Muscle of leg (tissue), 11 donors: Measurements from ENCODE around the gene TCF25. TPM values are rescaled to one million over a fixed set of nuclear protein-coding genes. Genes with fewer than 3 reads are reported as not detected.
A peak's percentile ranks its signal among the peaks of the same experiment; 100 is the strongest.
"Not testable (repeated sequence)": the region's sequence is repeated elsewhere in the genome, so short reads cannot be mapped to it uniquely, and the experiment has no call there.

Experiments used
- DNase-seq: peaks from one replicate; pipeline ENCODE4 v3.0.0; 2013
- H3K27ac ChIP-seq: one replicate; pipeline ENCODE4 v1.5.1; 2013; ENCODE audit warnings: mild to moderate bottlenecking, low read length, control low read depth
- H3K27me3 ChIP-seq: one replicate; pipeline ENCODE4 v1.6.1; 2013; ENCODE audit warnings: low read length; ENCODE audit not compliant: control insufficient read depth, insufficient read depth
- H3K36me3 ChIP-seq: one replicate; pipeline ENCODE4 v1.6.1; 2013; ENCODE audit warnings: low read length; ENCODE audit not compliant: control insufficient read depth, insufficient read depth
- H3K4me1 ChIP-seq: one replicate; pipeline ENCODE4 v1.6.1; 2013; ENCODE audit warnings: low read length; ENCODE audit not compliant: control insufficient read depth, insufficient read depth
- H3K4me3 ChIP-seq: one replicate; pipeline ENCODE4 v1.5.1; 2013; ENCODE audit warnings: low read length, control low read depth
- H3K9me3 ChIP-seq: replicated peaks from 2 replicates; pipeline ENCODE4 v1.6.1; 2013; ENCODE audit warnings: low read depth, low read length; ENCODE audit not compliant: control insufficient read depth
- WGBS: methylation state at CpG from one replicate; pipeline ENCODE4 v1.1.5; 2013; ENCODE audit warnings: missing lambda C conversion rate; ENCODE audit not compliant: insufficient coverage; 5-methylcytosine and 5-hydroxymethylcytosine counted together
- polyA plus RNA-seq, 8 donors: library from polyadenylated mRNA; unstranded; fragments of 120-200 nt; gene quantifications; one replicate each; pipeline versions ENCODE4 v1.2.1 to v1.2.3, GENCODE V29; 2013; ENCODE audit warnings: inconsistent platforms in 1 of 8, low replicate concordance in 1 of 8; ENCODE audit not compliant: insufficient read length in 8 of 8, insufficient read depth in 1 of 8
- total RNA-seq: library from RNA; stranded (reverse); fragments of 120-200 nt; gene quantifications from one replicate; pipeline ENCODE4 v1.2.4, GENCODE V29; 2013

Gene TCF25
- total and polyA plus RNA-seq, 9 donors: 104 to 141 (median 117) TPM

DNA sequence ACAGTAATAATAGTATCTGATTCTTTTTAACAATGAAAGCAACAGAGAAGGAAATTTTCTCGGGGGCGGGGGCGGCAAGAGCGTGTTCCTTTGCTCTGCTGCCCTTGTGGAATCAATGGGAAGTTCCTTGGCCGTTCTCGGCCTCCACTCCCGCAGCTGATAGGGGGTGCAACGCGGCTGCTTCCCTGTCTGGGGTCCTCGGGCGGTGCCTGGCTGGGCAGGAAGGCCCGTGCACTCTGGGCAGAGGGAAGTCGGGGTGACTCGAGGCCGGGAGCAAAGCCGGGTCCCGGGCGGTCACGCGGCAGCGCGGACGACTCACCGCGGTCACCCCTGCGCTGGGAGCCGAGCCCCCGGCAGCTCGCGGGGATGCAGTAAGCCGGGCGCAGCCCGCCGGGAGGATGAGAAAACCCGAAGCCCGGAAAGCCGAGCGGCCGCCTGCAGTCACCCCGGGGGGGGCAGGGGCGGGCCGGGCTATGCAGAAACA is 52.2 kb downstream of the TCF25 start:
- Histone ChIP-seq H3K9me3 (no peaks in the 10 kb centered on the region), H3K36me3 (no peaks in the 10 kb centered on the region), H3K27me3 (peaks cover 52% of the 10 kb centered on the region), H3K4me1 (peaks cover 41% of the 10 kb centered on the region), H3K27ac (no peak overlapping the region), H3K4me3 (peak overlapping the region; percentile 43)
- DNase-seq: peak; percentile 16
- 1% methylated on average over 42 of the region's 42 CpGs for WGBS

DNA sequence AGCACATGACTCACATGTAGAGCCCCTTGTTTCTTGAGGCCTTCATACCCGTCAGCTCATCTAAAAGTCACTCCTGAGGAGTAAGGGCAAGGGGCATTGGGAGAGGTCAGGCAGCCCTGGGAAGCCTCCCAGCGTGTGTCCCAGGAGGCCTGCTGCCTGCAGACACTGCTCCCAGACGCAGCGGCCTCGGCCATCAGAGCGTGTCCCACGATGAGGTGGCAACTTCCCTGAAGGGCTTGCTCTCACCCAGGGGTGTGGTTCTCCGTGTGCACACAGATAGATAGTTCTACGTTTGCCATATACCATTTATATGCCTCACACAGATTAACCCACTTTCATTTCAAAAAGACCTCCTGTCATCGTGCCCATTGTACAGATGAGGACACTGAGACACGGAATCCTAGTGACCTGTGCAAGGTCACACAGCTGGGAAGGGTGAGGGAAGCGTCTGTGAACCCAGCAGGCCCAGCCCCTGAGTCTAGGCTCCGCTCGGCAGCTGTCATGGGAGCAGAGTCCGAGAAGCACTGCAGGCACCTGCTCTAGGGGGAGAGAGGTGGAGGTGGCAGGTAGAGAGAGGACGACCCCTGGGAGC is 58.0 kb downstream of the TCF25 start:
- WGBS: 82% methylated on average over 14 of the region's 16 CpGs
- DNase-seq: no peak
- no peak overlapping the region for H3K27ac ChIP-seq

GRCh38 chr16:89931964-89932363 is 58.6 kb downstream of the TCF25 start:
- 71% methylated on average over 3 of the region's 6 CpGs for WGBS
- Histone ChIP-seq H3K9me3 (no peaks in the 10 kb centered on the region), H3K27me3 (no peaks in the 10 kb centered on the region), H3K4me3 (no peak overlapping the region), H3K36me3 (no peaks in the 10 kb centered on the region), H3K4me1 (no peaks in the 10 kb centered on the region), H3K27ac (no peak overlapping the region)
- no peak for DNase-seq

More for the DNA sequence above, 58.0 kb downstream of the TCF25 start:
- no peaks in the 10 kb centered on the region for H3K36me3 ChIP-seq
- H3K27me3 ChIP-seq: no peaks in the 10 kb centered on the region
- H3K4me3 ChIP-seq: no peak overlapping the region
- H3K9me3 ChIP-seq: no peaks in the 10 kb centered on the region
- no peaks in the 10 kb centered on the region for H3K4me1 ChIP-seq

GRCh38 chr16:89934019-89934418 is 60.6 kb downstream of the TCF25 start:
- not testable (repeated sequence) for DNase-seq, H3K27me3 ChIP-seq, H3K27ac ChIP-seq, H3K4me3 ChIP-seq, H3K36me3 ChIP-seq, H3K9me3 ChIP-seq, H3K4me1 ChIP-seq
- WGBS: 97% methylated on average over 21 of the region's 29 CpGs

- DNase-seq: no peak
- Histone ChIP-seq H3K27me3 (peaks cover 9% of the 10 kb centered on the region), H3K9me3 (no peaks in the 10 kb centered on the region), H3K4me1 (no peaks in the 10 kb centered on the region), H3K27ac (no peak overlapping the region), H3K36me3 (no peaks in the 10 kb centered on the region), H3K4me3 (no peak overlapping the region)
- WGBS: 94% methylated on average over 61 of the region's 61 CpGs
Measured at GRCh38 chr16:89934611-89935553, 61.5 kb downstream of the TCF25 start.

- not testable (repeated sequence) for H3K27me3 ChIP-seq, H3K9me3 ChIP-seq, H3K27ac ChIP-seq, DNase-seq, H3K4me1 ChIP-seq, H3K4me3 ChIP-seq, H3K36me3 ChIP-seq
- WGBS: 83% methylated on average over 14 of the region's 27 CpGs
Measured at GRCh38 chr16:89935620-89936019, 62.2 kb downstream of the TCF25 start.

GRCh38 chr16:89936034-89936433 is 62.6 kb downstream of the TCF25 start:
- no peak for DNase-seq
- no peaks in the 10 kb centered on the region for H3K9me3 ChIP-seq
- peaks cover 9% of the 10 kb centered on the region for H3K27me3 ChIP-seq
- 73% methylated on average over 5 of the region's 13 CpGs for WGBS
- H3K4me3 ChIP-seq: no peak overlapping the region
- H3K27ac ChIP-seq: no peak overlapping the region
- H3K36me3 ChIP-seq: no peaks in the 10 kb centered on the region
- no peaks in the 10 kb centered on the region for H3K4me1 ChIP-seq

GRCh38 chr16:89936508-89936907 is 63.1 kb downstream of the TCF25 start:
- no peak for DNase-seq
- H3K4me3 ChIP-seq: no peak overlapping the region
- 87% methylated on average over 14 of the region's 14 CpGs for WGBS
- no peaks in the 10 kb centered on the region for H3K36me3 ChIP-seq
- H3K4me1 ChIP-seq: no peaks in the 10 kb centered on the region
- H3K27ac ChIP-seq: no peak overlapping the region
- H3K9me3 ChIP-seq: no peaks in the 10 kb centered on the region
- peaks cover 9% of the 10 kb centered on the region for H3K27me3 ChIP-seq

DNA sequence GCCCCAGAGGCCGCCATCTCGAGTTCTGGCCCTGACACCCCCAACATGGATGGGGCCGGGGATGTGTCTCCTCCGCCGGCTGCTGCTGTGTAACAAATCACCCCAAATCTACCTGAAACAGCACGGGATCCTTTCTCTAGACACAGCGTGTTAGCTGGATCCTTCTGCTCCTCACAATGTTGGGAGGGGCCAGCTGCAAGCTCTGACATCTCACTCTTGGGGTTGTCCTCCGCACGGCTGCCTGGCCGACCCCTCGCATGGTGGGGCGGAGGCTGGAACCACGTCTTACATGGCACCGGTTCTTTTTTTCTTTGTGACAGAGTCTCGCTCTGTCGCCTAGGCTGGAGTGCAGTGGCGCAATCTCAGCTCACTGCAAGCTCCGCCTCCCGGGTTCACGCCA is 63.6 kb downstream of the TCF25 start:
- Histone ChIP-seq H3K9me3 (no peaks in the 10 kb centered on the region), H3K4me1 (no peaks in the 10 kb centered on the region), H3K27ac (no peak overlapping the region), H3K27me3 (peaks cover 9% of the 10 kb centered on the region), H3K36me3 (no peaks in the 10 kb centered on the region), H3K4me3 (no peak overlapping the region)
- WGBS: 87% methylated on average over 16 of the region's 20 CpGs
- DNase-seq: no peak

DNA sequence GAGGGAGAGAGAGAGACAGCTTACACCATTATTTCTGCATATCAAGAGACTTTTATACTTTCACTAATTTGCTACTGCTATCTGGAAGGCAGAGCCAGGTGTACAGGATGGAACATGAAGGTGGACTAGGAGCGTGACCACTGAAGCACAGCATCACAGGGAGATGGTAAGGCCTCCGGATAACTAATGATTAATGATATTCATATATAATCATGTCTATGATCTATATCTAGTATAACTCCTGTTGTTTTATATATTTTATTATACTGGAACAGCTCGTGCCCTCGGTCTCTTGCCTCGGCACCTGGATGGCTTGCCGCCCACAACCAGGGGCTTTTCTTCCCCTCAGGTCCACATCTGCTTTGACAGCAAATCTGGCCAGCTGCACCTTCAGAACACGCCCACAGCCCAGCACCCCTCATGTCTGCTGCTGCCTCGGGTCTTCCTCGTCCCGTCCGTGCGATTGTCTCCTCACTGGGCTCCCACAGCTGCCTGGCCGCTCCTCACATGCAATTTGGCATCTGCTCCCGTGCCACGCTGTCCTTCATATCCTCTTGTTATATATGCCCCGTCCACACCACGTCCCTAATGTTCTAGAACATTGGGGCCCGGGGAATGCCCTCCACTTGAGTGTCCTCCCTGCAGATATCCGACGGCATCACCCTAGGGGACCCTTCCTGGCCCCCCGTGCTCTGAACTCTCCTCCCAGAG is 64.9 kb downstream of the TCF25 start:
- H3K27ac ChIP-seq: no peak overlapping the region
- DNase-seq: no peak
- H3K4me3 ChIP-seq: no peak overlapping the region
- peaks cover 9% of the 10 kb centered on the region for H3K27me3 ChIP-seq
- H3K9me3 ChIP-seq: no peaks in the 10 kb centered on the region
- WGBS: 64% methylated on average over 18 of the region's 21 CpGs
- no peaks in the 10 kb centered on the region for H3K36me3 ChIP-seq
- H3K4me1 ChIP-seq: no peaks in the 10 kb centered on the region
